GM21576 (cell line): ENCODE data around the gene ATP8A1.
"Not testable (repeated sequence)": the region's sequence is repeated elsewhere in the genome, so short reads cannot be mapped to it uniquely, and the experiment has no call there.

Source experiments
- ATAC-seq: cut with Tn5 transposase; IDR thresholded peaks from one replicate; pipeline ENCODE4 v1.9.1; 2021; ENCODE audit warnings: mild to moderate bottlenecking, moderate library complexity; ENCODE audit not compliant: unreplicated experiment

ATP8A1 gene

GRCh38 chr4:42656944-42657792, at the start of gene ATP8A1:
TSS of gene ATP8A1 (minus strand) at chr4:42657105. CDS start at chr4:42656873, 232 bp downstream.
- ATAC-seq = peak; percentile 65

- no peak for ATAC-seq
These were observed 49.2 kb upstream of the ATP8A1 start for GRCh38 chr4:42706086-42706485.

GRCh38 chr4:42703813-42704212, 46.9 kb upstream of the ATP8A1 start:
- no peak for ATAC-seq

- no peak for ATAC-seq
These were observed 46.0 kb upstream of the ATP8A1 start for GRCh38 chr4:42702895-42703294.

GRCh38 chr4:42701780-42702179, 44.9 kb upstream of the ATP8A1 start:
- not testable (repeated sequence) for ATAC-seq

- ATAC-seq = no peak
These were observed 33.6 kb upstream of the ATP8A1 start for GRCh38 chr4:42690537-42690936.

- no peak for ATAC-seq
These were observed 26.5 kb upstream of the ATP8A1 start for GRCh38 chr4:42683393-42683792.

GRCh38 chr4:42678512-42678911, 21.6 kb upstream of the ATP8A1 start:
- ATAC-seq = peak; percentile 76

GRCh38 chr4:42676066-42676951, 19.4 kb upstream of the ATP8A1 start:
- no peak for ATAC-seq

GRCh38 chr4:42673082-42673425, 16.1 kb upstream of the ATP8A1 start:
- no peak for ATAC-seq

- ATAC-seq = no peak
These were observed 15.6 kb upstream of the ATP8A1 start for GRCh38 chr4:42672359-42673081.

- peak; percentile 55 for ATAC-seq
These were observed 14.7 kb upstream of the ATP8A1 start for GRCh38 chr4:42671431-42672194.

GRCh38 chr4:42658261-42658660, 1.4 kb upstream of the ATP8A1 start:
- ATAC-seq = no peak

GRCh38 chr4:42656679-42656943, 294 bp downstream of the ATP8A1 start:
- ATAC-seq = no peak

- peak; percentile 32 for ATAC-seq
These were observed 805 bp downstream of the ATP8A1 start for GRCh38 chr4:42655921-42656678.

GRCh38 chr4:42655269-42655637, 1.7 kb downstream of the ATP8A1 start:
- no peak for ATAC-seq

GRCh38 chr4:42654631-42655268, 2.2 kb downstream of the ATP8A1 start:
- peak; percentile 17 for ATAC-seq

- ATAC-seq = no peak
These were observed 3.0 kb downstream of the ATP8A1 start for GRCh38 chr4:42653626-42654560.
